ENCODE results near the gene NRXN3.

The NRXN3 gene

DNA sequence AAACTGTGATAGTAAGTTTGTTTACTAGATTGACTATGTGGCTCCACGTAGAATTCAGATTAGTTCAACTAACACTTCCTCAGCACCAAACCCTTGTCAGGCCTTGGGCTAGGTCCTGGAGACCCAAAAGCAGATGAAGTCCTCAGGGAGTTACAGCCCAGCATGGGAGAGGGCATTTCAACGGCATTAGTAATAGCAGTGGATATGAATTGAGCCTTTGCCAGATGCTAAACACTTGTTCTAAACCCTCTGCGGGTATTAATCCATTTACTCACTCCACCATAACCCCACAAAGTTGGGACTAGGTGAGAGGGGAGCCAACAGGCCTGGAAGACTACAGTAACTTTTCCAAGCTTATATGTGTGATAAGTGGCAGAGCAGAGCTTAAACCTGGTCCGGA is 1326.5 kb downstream of the NRXN3 start:
- Histone ChIP-seq H3K36me3 (ENCODE audit: low read length) (no peaks in the 10 kb centered on the region), H2AFZ (ENCODE audit: low read depth, low read length, severe bottlenecking) (no peak overlapping the region), H3K79me2 (ENCODE audit: insufficient read depth, low read length) (no peaks in the 10 kb centered on the region), H3K4me2 (ENCODE audit: low read depth, low read length, poor library complexity, severe bottlenecking) (no peak overlapping the region), H3K9ac (ENCODE audit: low read length) (no peak overlapping the region), H3K9me3 (ENCODE audit: insufficient read depth, low read length) (no peaks in the 10 kb centered on the region), H3K4me3 (ENCODE audit: insufficient read depth, low read length, poor library complexity, severe bottlenecking) (no peak overlapping the region), H3F3A (ENCODE audit: insufficient read depth) (no peaks in the 10 kb centered on the region), H3K9me2 (replicated peaks; ENCODE audit: insufficient read depth, low read length) (no peaks in the 10 kb centered on the region), H3K27me3 (ENCODE audit: low read length) (no peaks in the 10 kb centered on the region), H3K27ac (ENCODE audit: low read depth, low read length) (no peak overlapping the region), H4K20me1 (ENCODE audit: low read depth, low read length) (no peaks in the 10 kb centered on the region)
- TF ChIP-seq EZH2phosphoT487 (conservative IDR thresholded peaks at IDR 0.05; ENCODE audit: low read length), result no peak
- TF ChIP-seq, protein P1, sequence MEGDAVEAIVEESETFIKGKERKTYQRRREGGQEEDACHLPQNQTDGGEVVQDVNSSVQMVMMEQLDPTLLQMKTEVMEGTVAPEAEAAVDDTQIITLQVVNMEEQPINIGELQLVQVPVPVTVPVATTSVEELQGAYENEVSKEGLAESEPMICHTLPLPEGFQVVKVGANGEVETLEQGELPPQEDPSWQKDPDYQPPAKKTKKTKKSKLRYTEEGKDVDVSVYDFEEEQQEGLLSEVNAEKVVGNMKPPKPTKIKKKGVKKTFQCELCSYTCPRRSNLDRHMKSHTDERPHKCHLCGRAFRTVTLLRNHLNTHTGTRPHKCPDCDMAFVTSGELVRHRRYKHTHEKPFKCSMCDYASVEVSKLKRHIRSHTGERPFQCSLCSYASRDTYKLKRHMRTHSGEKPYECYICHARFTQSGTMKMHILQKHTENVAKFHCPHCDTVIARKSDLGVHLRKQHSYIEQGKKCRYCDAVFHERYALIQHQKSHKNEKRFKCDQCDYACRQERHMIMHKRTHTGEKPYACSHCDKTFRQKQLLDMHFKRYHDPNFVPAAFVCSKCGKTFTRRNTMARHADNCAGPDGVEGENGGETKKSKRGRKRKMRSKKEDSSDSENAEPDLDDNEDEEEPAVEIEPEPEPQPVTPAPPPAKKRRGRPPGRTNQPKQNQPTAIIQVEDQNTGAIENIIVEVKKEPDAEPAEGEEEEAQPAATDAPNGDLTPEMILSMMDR (IDR thresholded peaks at IDR 0.05; ENCODE audit: insufficient read depth, low read length, poor library complexity, severe bottlenecking), result no peak

DNA sequence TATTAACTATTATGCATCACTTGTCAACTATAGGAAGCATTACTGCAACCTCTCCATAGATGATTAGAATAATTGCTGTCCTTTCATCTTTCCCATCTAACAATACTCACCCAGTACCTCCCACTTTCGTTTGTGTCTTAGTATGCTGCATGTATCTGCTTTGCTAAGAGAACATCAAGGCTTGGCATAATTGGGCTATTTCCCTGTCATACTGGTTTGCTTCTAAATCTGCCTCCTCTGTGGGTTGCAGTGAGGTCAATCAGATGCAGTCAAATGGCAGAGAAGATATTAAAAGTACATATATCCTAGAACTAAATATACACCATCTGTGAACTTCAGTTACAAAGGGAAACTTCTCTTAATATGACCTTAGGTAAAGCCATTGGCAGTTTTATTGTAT is 1330.3 kb downstream of the NRXN3 start:
- TF ChIP-seq, protein P1 (IDR thresholded peaks at IDR 0.05; ENCODE audit: insufficient read depth, low read length, poor library complexity, severe bottlenecking), result no peak
- no peak for TF ChIP-seq EZH2phosphoT487 (conservative IDR thresholded peaks at IDR 0.05; ENCODE audit: low read length)
- H3K36me3 ChIP-seq (ENCODE audit: low read length), result no peaks in the 10 kb centered on the region
- H3K9ac ChIP-seq (ENCODE audit: low read length), result no peak overlapping the region
- no peaks in the 10 kb centered on the region for H3K9me3 ChIP-seq (ENCODE audit: insufficient read depth, low read length)
- H3K79me2 ChIP-seq (ENCODE audit: insufficient read depth, low read length), result no peaks in the 10 kb centered on the region
- H3K27me3 ChIP-seq (ENCODE audit: low read length), result no peaks in the 10 kb centered on the region
- no peaks in the 10 kb centered on the region for H3F3A ChIP-seq (ENCODE audit: insufficient read depth)
- H2AFZ ChIP-seq (ENCODE audit: low read depth, low read length, severe bottlenecking), result no peak overlapping the region
- H4K20me1 ChIP-seq (ENCODE audit: low read depth, low read length), result no peaks in the 10 kb centered on the region
- H3K4me3 ChIP-seq (ENCODE audit: insufficient read depth, low read length, poor library complexity, severe bottlenecking), result no peak overlapping the region
- H3K4me2 ChIP-seq (ENCODE audit: low read depth, low read length, poor library complexity, severe bottlenecking), result no peak overlapping the region
- no peaks in the 10 kb centered on the region for H3K9me2 ChIP-seq (replicated peaks; ENCODE audit: insufficient read depth, low read length)
- no peak overlapping the region for H3K27ac ChIP-seq (ENCODE audit: low read depth, low read length)

DNA sequence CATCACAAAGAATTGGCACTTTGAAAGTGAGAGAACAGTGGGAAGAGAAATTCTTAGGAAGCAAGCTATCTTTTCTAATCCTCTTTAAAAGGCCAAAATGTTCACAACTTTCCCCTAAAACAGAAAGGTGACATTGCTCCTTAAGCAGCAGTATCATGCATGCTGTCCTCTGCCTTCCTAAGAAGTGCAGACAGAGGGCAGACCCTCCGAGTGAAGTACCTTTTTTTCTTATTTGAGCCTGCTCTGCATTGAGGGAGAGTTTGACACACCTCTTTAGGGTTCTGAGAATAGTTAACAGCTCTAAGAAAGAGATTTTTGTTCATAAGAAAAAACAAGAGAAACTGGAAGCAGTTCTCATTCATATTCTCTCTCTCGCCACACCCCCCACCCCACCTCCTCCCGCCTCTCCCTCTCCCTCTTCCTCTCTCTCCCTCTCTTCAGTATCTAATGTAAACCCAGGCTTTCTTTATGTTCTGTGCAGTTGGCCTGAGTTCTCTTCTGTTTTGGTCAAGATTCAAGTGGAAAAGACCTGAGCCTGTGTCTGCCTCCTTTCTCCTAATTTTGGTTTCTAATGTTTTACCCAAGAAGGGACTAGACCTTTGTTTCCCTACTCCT is 1332.1 kb downstream of the NRXN3 start:
- Histone ChIP-seq H3K36me3 (ENCODE audit: low read length) (no peaks in the 10 kb centered on the region), H3K27ac (ENCODE audit: low read depth, low read length) (no peak overlapping the region), H3K79me2 (ENCODE audit: insufficient read depth, low read length) (no peaks in the 10 kb centered on the region), H3F3A (ENCODE audit: insufficient read depth) (no peaks in the 10 kb centered on the region), H3K4me3 (ENCODE audit: insufficient read depth, low read length, poor library complexity, severe bottlenecking) (no peak overlapping the region), H3K9me3 (ENCODE audit: insufficient read depth, low read length) (no peaks in the 10 kb centered on the region), H2AFZ (ENCODE audit: low read depth, low read length, severe bottlenecking) (no peak overlapping the region), H3K9ac (ENCODE audit: low read length) (no peak overlapping the region), H3K9me2 (replicated peaks; ENCODE audit: insufficient read depth, low read length) (no peaks in the 10 kb centered on the region), H3K4me2 (ENCODE audit: low read depth, low read length, poor library complexity, severe bottlenecking) (no peak overlapping the region), H4K20me1 (ENCODE audit: low read depth, low read length) (no peaks in the 10 kb centered on the region), H3K27me3 (ENCODE audit: low read length) (no peaks in the 10 kb centered on the region)
- TF ChIP-seq EZH2phosphoT487 (conservative IDR thresholded peaks at IDR 0.05; ENCODE audit: low read length), result no peak
- TF ChIP-seq, protein P1 (IDR thresholded peaks at IDR 0.05; ENCODE audit: insufficient read depth, low read length, poor library complexity, severe bottlenecking), result no peak
